ENCODE measurements around the gene ARL5C.
"Not testable (repeated sequence)": the region's sequence is repeated elsewhere in the genome, so short reads cannot be mapped to it uniquely, and the experiment has no call there.

Gene ARL5C

DNA sequence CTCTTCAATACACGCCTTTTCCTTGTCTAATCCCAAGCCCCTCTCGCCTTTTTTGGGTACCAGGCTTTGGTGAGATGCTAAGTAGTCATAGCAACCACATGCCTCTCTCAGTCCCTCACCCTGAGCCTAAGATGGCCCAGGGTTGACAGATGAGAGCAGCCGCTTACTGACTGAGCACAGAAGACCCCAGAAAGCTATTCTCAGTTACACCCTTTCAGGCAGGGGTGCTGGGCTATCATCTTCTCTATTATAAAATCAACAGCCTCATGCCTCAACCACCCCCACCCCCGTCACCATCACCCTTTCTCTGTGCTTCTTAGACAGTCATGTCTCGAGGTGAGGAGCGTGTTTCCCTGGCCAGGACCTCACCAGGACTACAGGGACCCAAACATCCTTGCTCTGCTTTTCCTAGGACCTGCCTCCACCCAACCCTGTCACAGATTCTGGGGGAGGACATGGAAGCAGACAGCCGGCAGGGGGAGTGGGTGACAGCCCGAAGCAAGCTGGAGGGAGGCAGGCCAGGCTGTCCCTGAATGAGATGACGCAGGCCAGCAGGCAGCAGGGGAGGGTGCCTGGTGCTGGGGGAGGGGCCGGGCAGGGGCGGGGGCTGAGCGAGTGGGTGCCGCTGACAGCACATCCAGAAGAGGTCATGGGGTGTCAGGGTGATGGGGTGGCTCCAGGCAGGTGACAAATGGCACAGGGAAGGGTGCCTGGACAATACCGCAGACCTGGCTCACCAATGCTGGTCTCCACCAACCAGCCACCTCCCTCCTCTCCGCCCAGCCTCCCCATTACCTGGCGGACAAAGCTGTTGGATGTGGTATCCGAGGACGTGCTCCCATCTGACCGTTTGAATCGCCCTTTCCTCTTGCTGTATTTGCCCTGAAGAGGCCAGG lies 28.4 kb upstream of the ARL5C start:
- DNase-seq, result no peak

DNA sequence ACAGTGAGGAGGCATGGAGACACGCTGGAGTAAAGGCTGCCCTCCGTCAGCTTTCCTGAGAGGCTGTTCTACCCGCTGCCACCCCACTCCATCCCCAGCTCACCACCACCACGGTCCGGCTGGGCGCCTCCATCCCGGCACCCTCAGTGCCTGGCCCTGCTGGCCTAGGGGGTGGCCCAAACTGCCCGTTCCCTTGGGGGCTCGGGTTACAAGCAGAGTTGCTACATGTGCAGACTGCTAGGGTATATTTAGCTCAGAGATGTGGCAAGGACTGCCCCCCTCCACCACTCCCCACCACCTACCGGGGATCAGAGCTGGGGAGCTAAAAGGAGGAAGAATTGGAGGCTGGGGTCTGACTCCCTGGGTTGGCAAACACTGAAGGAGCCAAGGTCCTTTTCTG lies 27.4 kb upstream of the ARL5C start:
- DNase-seq, result no peak

DNA sequence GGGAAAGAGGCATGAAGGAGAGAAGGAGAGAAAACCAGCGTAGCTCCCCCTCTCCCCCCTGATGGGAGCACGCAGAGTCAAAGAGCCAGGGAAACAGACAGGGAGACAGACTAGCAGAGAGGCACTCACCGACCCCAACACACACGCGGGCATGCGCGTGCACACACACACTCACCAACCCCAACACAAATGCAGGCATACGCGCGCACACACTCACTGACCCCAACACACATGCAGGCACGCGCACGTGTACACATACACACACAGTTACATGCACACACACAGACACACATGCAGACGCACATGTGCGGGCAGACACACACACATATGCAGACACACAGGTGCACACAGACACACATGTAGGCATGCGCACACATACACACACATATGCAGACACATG lies 26.9 kb upstream of the ARL5C start:
- DNase-seq, result no peak

DNA sequence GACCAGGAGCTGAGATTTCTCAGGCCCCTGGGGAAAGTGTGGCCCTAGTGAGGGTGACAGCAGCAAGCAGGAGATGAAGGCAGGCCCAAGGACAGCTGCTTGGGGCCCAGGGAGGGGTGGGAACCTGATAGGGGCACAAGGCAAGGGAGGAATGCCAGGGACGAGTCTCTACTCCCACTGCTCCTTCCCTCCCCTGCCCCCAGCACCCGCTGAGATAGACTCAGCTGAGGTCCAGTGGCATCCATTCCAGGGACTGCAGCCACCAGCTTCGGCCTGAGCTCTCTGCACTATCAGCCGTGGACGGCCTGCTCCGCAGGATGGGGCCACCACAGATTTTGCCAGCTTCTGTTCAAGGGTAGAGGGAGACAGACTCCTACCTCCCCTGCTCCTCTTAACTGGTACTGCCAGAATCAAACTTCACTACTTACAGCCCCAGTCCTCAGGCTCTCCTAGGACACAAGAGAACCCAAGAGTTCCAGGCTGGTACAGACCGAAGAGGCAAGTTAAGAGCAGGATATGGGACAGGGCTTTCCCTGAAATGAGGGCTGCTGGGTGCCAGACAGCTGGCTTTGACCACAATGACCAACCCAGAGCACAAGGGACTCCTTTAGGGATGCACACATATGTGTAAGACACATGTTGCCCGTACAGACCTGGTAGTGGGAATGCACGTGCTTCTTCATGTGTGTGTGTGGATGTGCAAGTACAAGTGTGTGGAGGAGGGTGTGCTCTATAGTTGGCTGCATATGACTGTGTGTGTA lies 26.0 kb upstream of the ARL5C start:
- DNase-seq, result no peak

DNA sequence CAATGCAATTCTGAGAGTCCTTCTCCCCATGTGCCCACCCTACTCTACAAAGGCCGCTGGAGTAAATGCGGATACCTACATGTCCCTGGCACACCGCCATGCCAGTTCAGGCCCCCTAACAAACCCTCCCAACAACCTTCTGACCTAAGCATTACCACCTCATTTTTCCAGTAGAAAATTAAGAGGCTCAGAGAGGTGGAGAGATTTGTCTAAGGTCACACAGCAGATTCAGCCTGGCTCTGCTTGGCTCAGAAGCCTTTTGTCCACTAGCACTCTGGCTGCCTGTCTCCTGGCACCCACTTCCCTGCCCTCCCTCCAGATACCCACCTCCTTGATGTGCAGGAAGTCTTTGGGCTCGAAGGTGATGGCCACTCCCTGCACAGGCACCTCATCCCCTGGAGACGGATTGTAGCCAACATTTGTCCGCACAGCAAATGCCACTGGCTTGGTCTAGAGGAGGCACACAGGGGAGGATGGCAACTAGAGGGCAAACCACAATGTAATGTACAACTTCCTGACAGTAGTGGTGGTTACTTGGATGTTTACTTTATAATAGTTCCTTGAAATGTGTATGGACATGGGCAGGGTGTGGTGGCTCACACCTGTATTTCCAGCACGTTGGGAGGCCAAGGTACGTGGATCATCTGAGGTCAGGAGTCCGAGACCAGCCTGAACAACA lies 21.3 kb upstream of the ARL5C start:
- no peak for DNase-seq

DNA sequence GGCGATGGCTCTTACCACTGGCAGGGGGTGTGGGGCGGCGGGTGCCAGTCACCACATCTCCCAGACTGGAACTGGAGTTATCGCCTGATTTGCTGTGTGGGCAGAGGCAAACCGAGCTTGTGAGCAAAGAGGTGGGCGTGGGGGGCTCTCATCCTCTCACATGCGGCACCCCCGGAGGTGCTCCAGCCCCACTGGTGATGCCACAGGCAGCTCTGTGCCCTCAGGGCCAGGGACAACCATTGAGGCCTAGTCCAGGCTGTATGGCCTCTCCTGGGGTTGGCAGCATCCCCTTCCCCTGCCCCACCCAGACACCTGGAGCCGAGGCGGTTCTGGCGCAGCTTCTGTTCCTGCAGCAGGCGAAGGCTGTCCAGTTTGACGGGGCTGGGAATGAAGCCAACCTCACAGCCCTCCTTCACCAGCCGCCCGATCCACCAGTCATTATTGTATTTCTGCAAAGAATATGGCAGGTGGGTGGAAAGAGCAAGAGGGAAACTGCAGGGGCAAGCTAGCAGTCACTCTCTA lies 20.6 kb upstream of the ARL5C start:
- DNase-seq, result no peak

DNA sequence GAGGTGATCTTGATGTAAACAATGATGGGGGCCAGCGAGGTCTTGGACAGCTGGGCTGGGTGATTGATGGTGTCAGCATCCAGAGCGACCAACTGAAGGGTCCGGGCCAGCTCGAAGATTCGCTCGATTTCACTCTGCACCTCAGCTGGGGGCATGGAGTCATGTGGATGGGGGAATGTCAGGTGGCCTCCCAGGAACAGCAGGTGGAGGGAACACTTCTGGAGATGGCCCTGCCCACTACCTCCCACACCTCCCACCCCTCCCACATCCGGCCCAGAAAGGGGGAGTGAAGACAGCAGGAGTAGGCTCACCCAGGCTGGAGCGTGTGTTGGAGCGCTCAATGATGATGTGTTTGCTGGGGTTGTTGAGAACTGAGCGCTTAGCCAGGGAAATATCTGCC lies 17.8 kb upstream of the ARL5C start:
- peak; percentile 81 for DNase-seq

DNA sequence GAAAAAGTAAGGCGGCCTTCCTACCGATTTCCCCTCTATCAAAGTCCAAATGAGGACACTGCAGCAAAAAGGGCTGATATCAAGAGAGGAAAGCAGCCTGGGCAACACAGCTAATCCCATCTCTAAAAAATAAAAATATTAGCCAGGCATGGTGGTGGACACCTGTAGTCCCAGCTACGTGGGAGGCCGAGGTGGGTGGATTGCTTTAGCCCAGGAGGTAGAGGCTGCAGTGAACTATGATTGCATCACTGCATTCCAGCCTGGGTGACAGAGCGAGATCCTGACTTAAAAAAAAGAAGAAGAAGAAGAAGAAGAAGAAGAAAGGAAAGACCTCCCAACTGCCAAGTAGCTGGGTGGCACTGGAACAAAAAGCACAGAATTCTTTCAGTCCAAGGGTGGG lies 17.1 kb upstream of the ARL5C start:
- no peak for DNase-seq

DNA sequence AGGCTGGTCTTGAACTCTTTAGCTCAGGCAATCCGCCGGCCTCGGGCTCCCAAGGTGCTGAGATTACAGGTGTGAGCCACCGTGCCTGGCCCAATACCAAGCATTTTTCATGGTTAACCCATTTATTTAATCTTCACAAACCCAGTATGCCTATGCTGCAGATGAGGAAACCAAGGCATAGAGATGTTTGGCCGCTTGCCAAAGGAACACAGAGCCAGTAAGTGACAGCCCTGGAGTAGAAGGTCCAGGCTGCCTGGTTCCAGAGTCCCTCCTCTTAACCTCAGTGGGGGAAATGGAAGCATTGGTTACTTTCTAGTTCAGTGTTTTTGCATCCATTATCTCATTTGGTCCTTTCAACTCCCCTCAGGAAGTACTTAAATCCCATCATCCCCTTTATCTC lies 15.3 kb upstream of the ARL5C start:
- no peak for DNase-seq

DNA sequence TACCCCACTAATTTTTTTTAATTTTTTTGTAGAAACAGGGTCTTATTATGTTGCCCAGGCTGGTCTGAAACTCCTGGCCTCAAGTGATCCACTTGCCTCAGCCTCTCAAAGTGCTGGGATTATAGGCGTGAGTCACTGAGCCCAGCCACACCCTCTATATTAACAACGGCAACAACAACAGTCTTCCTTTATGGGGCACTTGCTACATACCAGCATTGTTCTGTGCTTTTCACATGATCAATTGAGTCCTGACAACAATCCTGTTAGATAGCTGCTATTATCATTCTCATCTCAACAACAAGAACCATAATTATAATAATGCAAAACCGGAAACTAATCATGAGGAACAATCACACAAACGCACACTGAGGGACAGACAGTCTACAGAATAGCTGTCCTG lies 12.6 kb upstream of the ARL5C start:
- DNase-seq, result no peak

DNA sequence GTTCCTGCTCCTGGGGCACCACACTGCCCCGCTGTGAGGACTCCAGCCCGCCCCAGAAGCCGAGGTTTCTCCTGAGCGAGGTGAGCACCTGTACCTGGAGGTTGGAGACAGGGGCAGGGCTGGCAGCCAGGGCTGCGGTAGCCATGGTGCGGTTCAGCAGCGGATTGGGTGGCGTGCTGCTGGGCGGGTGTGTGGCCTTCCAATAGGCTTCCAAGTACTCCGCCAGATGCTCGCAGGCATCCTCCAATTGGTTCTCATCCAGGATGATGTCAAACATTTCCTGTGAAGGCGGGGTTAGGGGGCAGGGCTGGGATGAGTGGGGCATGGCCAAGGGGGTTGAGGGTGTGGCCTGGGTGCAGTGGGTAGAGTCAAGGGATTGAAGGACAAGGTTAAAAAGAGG lies 11.3 kb upstream of the ARL5C start:
- no peak for DNase-seq

DNA sequence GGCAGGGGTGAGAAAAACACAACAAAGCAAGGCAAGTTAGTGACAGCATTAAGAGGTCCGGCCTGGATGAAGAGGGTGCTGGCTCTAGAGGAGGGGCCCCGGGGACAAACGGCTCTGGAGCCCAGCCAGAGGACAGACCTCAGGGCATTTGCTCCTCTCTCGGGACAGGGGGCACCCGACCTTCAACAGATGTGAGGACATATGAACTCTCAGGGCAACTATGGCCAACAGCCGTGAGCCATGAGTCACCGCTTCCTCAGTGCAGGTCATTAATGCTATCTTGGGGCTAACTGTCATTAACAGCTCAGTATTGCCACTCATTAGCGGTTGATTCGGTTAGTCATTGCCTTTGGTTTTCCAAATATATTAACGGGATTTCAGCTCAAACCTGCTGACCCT lies 9.7 kb upstream of the ARL5C start:
- DNase-seq, result no peak

DNA sequence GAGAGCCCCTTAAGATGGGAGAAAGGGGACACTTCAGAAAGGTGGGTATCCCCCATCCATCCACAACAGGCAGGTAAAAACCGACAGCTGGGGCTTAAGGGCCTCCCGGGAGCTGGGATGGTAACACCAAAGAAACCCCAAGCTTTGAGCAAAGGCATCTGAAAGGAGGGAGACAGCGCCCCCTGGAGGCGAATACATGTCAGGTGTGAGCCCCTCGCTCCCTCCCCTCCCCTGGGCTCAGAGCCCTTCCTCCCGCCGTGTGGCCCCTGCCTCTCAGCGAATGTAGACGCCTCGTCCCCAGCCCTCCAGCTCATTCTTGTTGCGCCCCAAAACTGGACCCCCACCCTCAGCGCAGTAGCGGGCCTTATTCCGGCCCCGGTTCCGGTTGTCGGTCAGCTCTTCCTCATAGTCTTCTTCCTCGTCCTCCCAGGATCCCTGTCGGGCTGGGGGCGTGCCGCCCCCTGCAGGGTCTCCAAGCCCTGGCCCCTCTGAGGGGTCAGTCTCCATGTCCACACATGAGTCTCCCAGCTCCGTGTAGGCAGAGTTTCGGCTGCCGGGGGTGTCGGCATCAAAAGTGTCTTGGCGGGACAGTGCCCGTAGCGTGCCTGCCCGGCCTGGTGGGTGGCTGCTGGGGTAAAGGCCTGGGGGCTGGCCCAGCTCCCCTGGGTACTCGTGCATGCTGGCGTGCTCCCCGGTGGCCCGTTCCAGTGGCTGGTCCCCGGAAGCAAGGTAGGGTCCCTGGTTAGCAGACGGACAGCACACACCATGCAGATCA lies 9.1 kb upstream of the ARL5C start:
- DNase-seq, result peak; percentile 16

DNA sequence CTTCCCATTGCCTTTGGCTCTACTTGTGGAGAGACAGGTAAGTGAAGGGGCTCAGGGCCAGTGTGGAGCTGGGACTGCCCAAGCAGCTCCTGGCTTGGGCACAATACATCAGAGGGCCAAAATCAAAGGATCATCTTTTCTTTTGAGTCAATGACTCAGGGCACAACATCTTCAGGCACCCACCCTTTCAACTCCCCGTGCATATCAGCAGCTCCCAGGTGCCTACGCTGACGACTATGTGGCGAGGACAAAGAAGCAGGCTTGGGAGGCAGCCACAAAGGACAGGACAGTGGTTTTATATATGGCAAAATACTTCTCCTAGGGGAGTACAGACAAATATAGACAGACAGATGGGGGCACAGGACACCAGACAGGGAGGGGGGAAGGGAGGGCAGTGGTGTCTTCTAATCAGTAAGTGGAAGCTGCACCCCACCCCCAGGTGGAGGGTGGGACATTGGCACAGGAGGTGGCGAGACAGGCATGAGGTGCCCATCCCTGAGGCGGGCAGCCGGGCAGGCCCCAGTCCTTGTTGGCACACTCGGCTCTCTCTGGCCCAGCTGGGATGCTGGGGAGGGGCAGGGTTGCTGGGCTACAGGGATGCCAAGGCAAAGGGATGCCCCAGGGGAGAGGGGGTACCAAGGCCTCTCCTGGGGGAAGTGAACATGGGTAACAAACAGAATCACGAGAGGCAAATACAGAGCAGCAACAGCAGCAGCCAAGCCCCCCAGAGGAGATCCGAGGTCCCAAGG lies 7.7 kb upstream of the ARL5C start:
- no peak for DNase-seq

DNA sequence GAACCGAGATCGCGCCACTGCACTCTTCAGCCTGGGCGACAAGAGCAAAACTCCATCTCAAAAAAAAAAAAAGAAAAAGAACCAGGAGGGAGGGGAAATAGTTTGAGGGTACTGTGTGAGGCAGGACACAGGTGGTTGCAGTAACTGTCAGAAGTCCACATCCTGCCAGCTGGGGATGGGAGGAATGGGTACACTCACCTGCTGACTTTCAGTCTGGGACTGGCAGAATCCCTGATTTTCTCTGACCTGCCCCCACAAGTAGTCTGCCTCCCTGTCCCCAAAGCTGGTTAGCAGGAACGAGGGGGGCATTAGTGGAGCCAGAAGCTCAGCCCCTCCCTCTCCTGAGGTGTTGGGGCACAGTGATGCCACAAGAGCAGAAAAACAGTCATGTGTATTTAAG lies 7.1 kb upstream of the ARL5C start:
- no peak for DNase-seq

DNA sequence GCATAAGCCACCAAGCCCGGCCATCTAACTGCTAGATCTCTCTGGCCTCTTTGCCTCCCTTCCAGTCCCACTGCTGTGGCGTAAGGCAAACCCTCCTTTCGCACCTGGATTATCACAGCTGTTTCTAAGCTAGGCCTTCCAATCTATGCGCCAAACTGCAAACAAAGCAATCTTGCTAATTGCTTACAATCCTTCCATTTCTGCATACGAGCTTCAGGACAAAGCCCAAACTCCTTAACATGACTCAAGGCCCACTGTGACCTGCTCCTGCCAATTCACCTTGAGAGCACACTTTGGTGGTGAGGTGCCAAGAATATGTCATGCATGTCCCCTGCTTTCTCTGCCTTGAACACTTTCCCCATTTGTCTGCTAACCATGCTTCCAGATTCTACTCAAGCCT lies 6.0 kb upstream of the ARL5C start:
- DNase-seq, result no peak

DNA sequence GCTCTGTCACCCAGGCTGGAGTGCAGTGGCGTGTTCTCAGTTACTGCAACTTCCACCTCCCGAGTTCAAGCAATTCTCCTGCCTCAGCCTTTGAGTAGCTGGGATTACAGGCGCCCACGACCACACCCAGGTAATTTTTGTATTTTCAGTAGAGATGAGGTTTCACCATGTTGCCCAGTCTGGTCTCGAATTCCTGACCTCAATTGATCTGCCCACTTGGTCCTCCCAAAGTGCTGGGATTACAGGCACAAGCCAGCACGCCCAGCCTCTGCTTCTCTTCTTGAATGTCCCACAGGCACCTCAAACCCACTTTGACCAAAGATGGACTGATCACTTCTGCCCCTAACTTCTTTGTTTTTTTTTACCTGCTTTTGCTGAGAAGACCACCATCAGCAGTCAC lies 4.6 kb upstream of the ARL5C start:
- no peak for DNase-seq

DNA sequence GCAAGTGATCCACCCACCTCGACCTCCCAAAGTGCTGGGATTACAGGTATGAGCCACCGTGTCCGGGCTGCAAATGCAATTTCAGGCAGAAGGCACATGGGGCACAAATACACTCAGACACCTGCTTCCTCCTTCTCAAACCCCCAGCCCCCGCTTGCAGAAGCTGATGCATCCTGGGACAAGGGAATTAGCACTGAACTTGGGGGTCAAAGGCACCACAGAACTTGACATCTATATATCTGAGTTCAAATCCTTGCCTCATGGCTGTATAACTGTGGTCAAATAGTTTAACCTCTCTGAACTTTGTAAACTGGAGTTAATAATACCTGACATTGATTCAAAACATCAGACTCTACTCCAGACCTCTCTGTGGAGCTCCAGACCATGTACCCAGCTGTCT lies 4.1 kb upstream of the ARL5C start:
- no peak for DNase-seq

DNA sequence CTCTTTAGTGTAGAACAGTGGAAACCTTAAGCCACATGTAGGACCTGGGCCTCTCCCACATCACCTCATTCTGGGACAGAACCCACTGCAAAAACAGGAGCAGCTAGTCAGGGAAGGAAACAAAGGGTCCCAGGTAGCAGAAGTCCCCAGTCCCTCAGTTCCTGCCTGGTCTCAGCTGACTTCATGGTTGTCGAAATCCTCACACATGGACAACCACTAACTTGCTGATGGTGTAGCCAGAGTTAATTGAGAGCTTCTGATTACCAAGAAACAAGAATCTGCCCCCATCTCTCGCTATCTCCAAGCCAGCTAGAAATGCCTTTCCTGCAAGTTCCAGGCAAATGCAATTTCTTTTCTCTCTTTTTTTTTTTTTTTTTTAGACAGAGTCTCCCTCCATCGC lies 3.6 kb upstream of the ARL5C start:
- DNase-seq, result no peak

DNA sequence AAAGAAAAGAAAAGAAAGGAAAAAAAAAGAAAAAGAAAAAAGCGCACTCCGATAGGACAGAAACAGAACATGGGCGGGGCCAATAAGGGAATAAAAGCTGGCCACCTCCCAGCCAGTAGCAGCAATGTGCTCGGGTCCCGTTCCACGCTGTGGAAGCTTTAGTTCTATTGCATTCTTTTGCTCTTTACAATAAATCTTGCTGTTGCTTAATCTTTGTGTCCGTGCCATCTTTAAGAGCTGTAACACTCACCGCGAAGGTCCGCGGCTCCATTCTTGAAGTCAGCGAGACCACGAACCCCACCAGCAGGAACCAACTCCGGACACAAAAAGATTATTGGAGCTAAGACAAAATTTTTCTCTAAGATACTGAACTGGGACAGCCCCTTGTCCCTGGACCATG lies 3.1 kb upstream of the ARL5C start:
- DNase-seq, result no peak

DNA sequence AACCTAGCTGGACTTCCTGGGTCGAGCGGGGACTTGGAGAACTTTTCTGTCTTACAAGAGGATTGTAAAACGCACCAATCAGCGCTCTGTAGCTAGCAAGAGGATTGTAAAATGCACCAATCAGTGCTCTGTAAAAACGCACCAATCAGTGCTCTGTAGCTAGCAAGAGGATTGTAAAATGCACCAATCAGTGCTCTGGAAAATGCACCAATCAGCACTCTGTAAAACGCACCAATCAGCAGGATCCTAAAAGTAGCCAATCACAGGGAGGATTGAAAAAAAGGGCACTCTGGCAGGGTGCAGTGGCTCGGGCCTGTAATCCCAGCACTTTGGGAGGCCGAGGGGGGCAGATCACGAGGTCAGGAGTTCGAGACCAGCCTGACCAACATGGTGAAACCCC lies 2.5 kb upstream of the ARL5C start:
- not testable (repeated sequence) for DNase-seq

DNA sequence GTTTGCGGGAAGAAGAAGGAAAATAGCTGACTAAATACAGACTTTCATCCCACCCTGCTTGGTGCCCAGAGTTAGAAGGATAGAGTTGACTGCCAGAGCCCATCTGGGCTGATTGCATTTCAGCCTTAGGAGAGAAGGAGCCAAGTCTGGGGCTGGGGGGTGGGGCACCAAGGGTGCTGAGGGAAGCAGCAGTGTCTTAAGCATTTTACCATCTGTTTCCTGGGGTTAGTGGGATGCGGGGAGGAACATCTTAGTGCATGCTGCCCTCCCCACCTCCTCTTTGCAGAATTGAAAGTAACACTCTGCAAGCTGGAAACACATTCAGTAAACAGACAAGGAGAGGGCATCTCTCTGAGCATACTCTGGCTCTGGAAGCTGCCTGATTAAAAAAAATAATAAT lies 1.5 kb upstream of the ARL5C start:
- no peak for DNase-seq

Measured in NCI-H510A treated with DMSO at 0.1 percent for 48 hours (cell line).